ENCODE results near the gene IL4R. TPM values are rescaled to one million over a fixed set of nuclear protein-coding genes. Genes with fewer than 3 reads are reported as not detected.

Gene IL4R
- total and polyA plus RNA-seq, 10 of the 15 experiments (the other 5 are each of a cell fraction or from before 2014, with no cell fraction given), result 2.6 to 70.4 (median 36.6) TPM

- no peak for TF ChIP-seq ATF2 (IDR thresholded peaks at IDR 0.05; ENCODE audit: low read length)
- no peak for TF ChIP-seq SIX5 (IDR thresholded peaks at IDR 0.05; ENCODE audit: low read depth, low read length, severe bottlenecking)
- TF ChIP-seq FOXM1 (IDR thresholded peaks at IDR 0.05; ENCODE audit: low read depth, low read length), result no peak
- TF ChIP-seq ZNF24 (IDR thresholded peaks at IDR 0.05), result no peak
- TF ChIP-seq NRF1 (conservative IDR thresholded peaks at IDR 0.05; ENCODE audit: low read depth, low read length), result no peak
- TF ChIP-seq LARP7 (IDR thresholded peaks at IDR 0.05), result peak; percentile 91; the same call in 1 of the 2 replicates
- no peak for TF ChIP-seq CEBPZ (IDR thresholded peaks at IDR 0.05; ENCODE audit: low read depth, low read length)
- TF ChIP-seq USF2 (IDR thresholded peaks at IDR 0.05; ENCODE audit: borderline replicate concordance, low read depth, low read length), result no peak
- no peak for TF ChIP-seq TCF3 (IDR thresholded peaks at IDR 0.05; ENCODE audit: borderline replicate concordance, insufficient read depth, low read depth, low read length)
- no peak for TF ChIP-seq SKIL (IDR thresholded peaks at IDR 0.05; ENCODE audit: low read depth, poor library complexity, severe bottlenecking)
- peak; percentile 43; the same call in 1 of the 2 replicates for TF ChIP-seq MTA2 (IDR thresholded peaks at IDR 0.05; ENCODE audit: low read depth)
- no peak for TF ChIP-seq FOXK2 (IDR thresholded peaks at IDR 0.05)
- TF ChIP-seq POLR2AphosphoS5 (IDR thresholded peaks at IDR 0.05; ENCODE audit: low read length), result peak; percentile 83
- TF ChIP-seq ZNF687 (IDR thresholded peaks at IDR 0.05), result no peak
- no peak for TF ChIP-seq NR2C1 (IDR thresholded peaks at IDR 0.05)
- TF ChIP-seq E2F4 (IDR thresholded peaks at IDR 0.05; ENCODE audit: low read depth, low read length), result no peak
- no peak for TF ChIP-seq CEBPB (IDR thresholded peaks at IDR 0.05; ENCODE audit: borderline replicate concordance in 1 of 2, low read depth in 2 of 2, low read length in 2 of 2)
Measured at GRCh38 chr16:27314161-27314723, 468 bp downstream of the IL4R start (continued).
